T-cell (primary cell): Measurements from ENCODE around the gene WDR7. TPM values are rescaled to one million over a fixed set of nuclear protein-coding genes. Genes with fewer than 3 reads are reported as not detected.

Source experiments
- ATAC-seq, 4 experiments: fragments of 200-7000 bp in 3 of 4; fragments of 150-1000 bp in 1 of 4; cut with Tn5 transposase; replicated peaks in 1 of 4; 1 replicate in 3 of 4; 2 replicates in 1 of 4; pipeline ENCODE4 v1.10.0; 2021; ENCODE audit warnings: moderate library complexity in 3 of 4, mild to moderate bottlenecking in 2 of 4, moderate number of reproducible peaks in 1 of 4
- CTCF ChIA-PET, 2 donors: fragments of 300-600 bp; sonication (Branson Sonifier 250); formaldehyde crosslinking; loops; one replicate each; lab custom pipeline; 2022; ENCODE audit warnings: antibody characterized with exemption in 2 of 2; lab: Charles Lee
- POLR2A ChIA-PET, 2 donors: fragments of 300-600 bp; sonication (Branson Sonifier 250); formaldehyde crosslinking; loops; one replicate each; lab custom pipeline; 2022; ENCODE audit warnings: antibody characterized with exemption in 2 of 2; lab: Charles Lee
- DNase-seq, 35 experiments: peaks; one replicate each; pipeline versions ENCODE4 v3.0.0 to v3.0.0-alpha.2; 2013 to 2023
- H3K27ac ChIP-seq: one replicate; pipeline ENCODE4 v1.5.1; 2013; ENCODE audit warnings: low read length
- H3K27me3 ChIP-seq, 2 experiments: replicated peaks in 1 of 2; 1 replicate in 1 of 2; 2 replicates in 1 of 2; pipeline versions ENCODE4 v1.6.1 to v1.7.0; 2013; ENCODE audit warnings: low read length in 1 of 2, mixed read lengths in 1 of 2; ENCODE audit not compliant: control insufficient read depth in 2 of 2, insufficient read depth in 2 of 2; ENCODE audit errors: extremely low read depth in 1 of 2
- H3K36me3 ChIP-seq, 2 donors: 1 replicate in 1 of 2; 2 replicates in 1 of 2; pipeline versions ENCODE4 v1.6.1 to v1.7.0; 2013; ENCODE audit warnings: low read length in 1 of 2; ENCODE audit not compliant: control insufficient read depth in 2 of 2, insufficient read depth in 1 of 2; ENCODE audit errors: extremely low read depth in 1 of 2
- H3K4me1 ChIP-seq, 2 experiments: 1 replicate in 1 of 2; 2 replicates in 1 of 2; pipeline versions ENCODE4 v1.6.1 to v1.7.0; 2013; ENCODE audit warnings: low read length in 2 of 2, mixed read lengths in 1 of 2; ENCODE audit not compliant: insufficient read depth in 2 of 2, control insufficient read depth in 1 of 2; ENCODE audit errors: extremely low read depth in 1 of 2
- H3K4me3 ChIP-seq, 2 donors: 1 replicate in 1 of 2; 2 replicates in 1 of 2; pipeline versions ENCODE4 v1.5.1 to v1.7.0; 2013; ENCODE audit warnings: mild to moderate bottlenecking in 2 of 2, low read length in 1 of 2, moderate library complexity in 1 of 2; ENCODE audit not compliant: control insufficient read depth in 1 of 2; ENCODE audit errors: extremely low read depth in 1 of 2
- H3K9me3 ChIP-seq: 2 replicates; pipeline ENCODE4 v1.7.0; 2013
- H3K27ac Mint-ChIP-seq, 2 donors: one replicate each; pipeline ENCODE4 v1.8.0; 2020 to 2021; ENCODE audit warnings: mild to moderate bottlenecking in 2 of 2, mixed read lengths in 2 of 2
- H3K27me3 Mint-ChIP-seq, 2 donors: one replicate each; pipeline ENCODE4 v1.8.0; 2021 to 2022; ENCODE audit warnings: mixed read lengths in 2 of 2
- H3K36me3 Mint-ChIP-seq: one replicate; pipeline ENCODE4 v1.8.0; 2021; ENCODE audit warnings: mixed read lengths
- H3K4me1 Mint-ChIP-seq, 3 donors: one replicate each; pipeline ENCODE4 v1.8.0; 2020 to 2022; ENCODE audit warnings: mixed read lengths in 3 of 3, mild to moderate bottlenecking in 1 of 3
- H3K4me3 Mint-ChIP-seq, 3 donors: one replicate each; pipeline ENCODE4 v1.8.0; 2020 to 2022; ENCODE audit warnings: mild to moderate bottlenecking in 3 of 3, mixed read lengths in 3 of 3, moderate library complexity in 3 of 3
- H3K9me3 Mint-ChIP-seq, 3 donors: one replicate each; pipeline ENCODE4 v1.8.0; 2020 to 2022; ENCODE audit warnings: mixed read lengths in 3 of 3
- WGBS: methylation state at CpG from one replicate; pipeline ENCODE4 v1.1.5; 2013; ENCODE audit warnings: missing lambda C conversion rate; ENCODE audit not compliant: insufficient coverage; 5-methylcytosine and 5-hydroxymethylcytosine counted together
- total RNA-seq, 35 experiments: library from RNA in 6 of 35; stranded (reverse) in 6 of 35; fragments of 120-200 nt in 1 of 35; gene quantifications; one replicate each; pipeline versions ENCODE4 v1.2.1 to v1.2.4 and lab custom pipeline; 2013 to 2026

The WDR7 gene
- total RNA-seq, 5 donors from 2014 or later (not counting 1 experiment from before 2014, with no cell fraction given) = 35.9 to 65.6 (median 41.5) TPM

DNA sequence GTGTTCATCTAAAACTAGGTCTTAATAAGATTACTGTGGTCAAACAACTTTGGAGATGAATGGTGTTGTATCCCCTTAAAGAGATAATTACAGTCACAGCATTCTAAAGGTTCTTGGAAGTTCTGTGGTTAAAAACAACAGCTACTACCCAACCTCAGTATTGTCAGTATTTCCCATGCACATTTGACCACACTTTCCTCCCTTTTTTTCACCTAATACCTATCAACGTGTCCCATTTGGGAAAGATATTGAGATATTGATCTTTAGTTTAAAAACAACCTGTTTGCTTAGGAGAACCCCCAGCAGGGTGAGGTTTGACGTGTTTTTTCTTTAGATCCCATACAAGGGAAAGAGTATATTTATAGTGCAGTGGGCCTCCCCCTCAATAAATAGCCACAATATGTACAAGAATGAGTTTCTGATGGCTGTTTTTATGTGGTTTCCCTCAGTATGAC lies 65.6 kb downstream of the WDR7 start:
- Histone ChIP-seq H3K9me3 (no peaks in the 10 kb centered on the region), H3K27ac (no peak overlapping the region), H3K4me3 (no peak overlapping the region), H3K27me3 (no peaks in the 10 kb centered on the region), H3K36me3 (peaks cover 0 to 5% of the 10 kb centered on the region in 2 donors), H3K4me1 (no peaks in the 10 kb centered on the region)
- WGBS = no CpG with 5 or more reads among the region's 2 CpGs
- Mint-ChIP-seq H3K27ac (no peak overlapping the region), H3K4me3 (no peak overlapping the region), H3K9me3 (no peaks in the 10 kb centered on the region), H3K36me3 (peaks cover 33% of the 10 kb centered on the region), H3K27me3 (no peaks in the 10 kb centered on the region), H3K4me1 (peaks cover 4 to 9% (median 4%) of the 10 kb centered on the region in 3 donors)
- POLR2A ChIA-PET = no interaction called here
- CTCF ChIA-PET = no interaction called here
- DNase-seq = no peak
- no peak for ATAC-seq

DNA sequence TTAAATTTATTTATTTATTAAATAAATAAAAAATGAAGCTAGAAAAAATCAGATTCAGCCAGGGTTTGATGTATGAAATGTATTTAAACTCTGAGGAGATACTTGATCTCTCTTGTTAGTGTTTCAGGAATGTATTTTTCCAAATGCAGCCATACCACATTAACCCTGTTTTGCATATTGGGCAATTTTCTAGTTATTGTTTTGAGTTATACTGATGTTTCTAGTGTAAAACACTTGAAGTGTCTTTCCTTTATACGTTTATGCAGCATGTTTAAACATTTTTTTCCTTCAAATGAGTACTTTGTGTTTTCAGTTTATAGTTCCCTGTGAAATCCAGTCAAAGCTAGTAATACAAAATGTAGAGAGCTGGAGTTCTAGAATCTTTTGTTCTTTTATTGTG lies 69.9 kb downstream of the WDR7 start:
- no peaks in the 10 kb centered on the region for H3K4me1 ChIP-seq
- H3K9me3 ChIP-seq = no peaks in the 10 kb centered on the region
- Mint-ChIP-seq H3K36me3 (peaks cover 61% of the 10 kb centered on the region), H3K9me3 (no peaks in the 10 kb centered on the region), H3K4me1 (peaks cover 0 to 5% (median 4%) of the 10 kb centered on the region in 3 donors), H3K27me3 (no peaks in the 10 kb centered on the region), H3K4me3 (no peak overlapping the region), H3K27ac (no peak overlapping the region)
- no peak overlapping the region for H3K27ac ChIP-seq
- ATAC-seq (no peak), DNase-seq (no peak)
- H3K36me3 ChIP-seq = peaks cover 0 to 5% of the 10 kb centered on the region in 2 donors
- no peak overlapping the region for H3K4me3 ChIP-seq
- ChIA-PET POLR2A (no interaction called here), CTCF (interaction anchor here (0.6 to 1.0 kb wide), 2 partner anchors 10 to 106 kb away, joined by 3 read pairs; no protein-coding TSS in a partner anchor)
- no CpG with 5 or more reads among the region's 1 CpG for WGBS
- no peaks in the 10 kb centered on the region for H3K27me3 ChIP-seq

DNA sequence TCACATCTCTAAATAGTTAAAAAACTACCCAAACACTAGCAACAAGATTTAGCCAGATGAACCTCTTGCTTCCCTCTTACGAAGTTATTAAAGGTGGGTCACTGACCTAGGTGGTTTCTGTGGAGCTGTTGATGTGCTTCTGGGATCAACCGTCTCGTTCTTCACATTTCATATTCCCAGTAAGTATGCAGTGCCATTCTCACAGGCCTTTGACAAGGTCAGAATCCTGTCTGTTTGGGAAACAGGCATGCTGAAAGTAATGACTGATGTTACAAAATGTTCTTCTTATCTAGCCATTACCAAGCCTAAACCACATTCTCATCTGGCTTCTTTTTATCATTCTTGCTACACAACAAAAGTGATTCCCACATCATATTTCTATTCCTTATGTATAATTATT lies 70.3 kb downstream of the WDR7 start:
- POLR2A ChIA-PET = no interaction called here
- no peak overlapping the region for H3K27ac ChIP-seq
- Mint-ChIP-seq H3K27ac (no peak overlapping the region), H3K4me3 (no peak overlapping the region), H3K27me3 (no peaks in the 10 kb centered on the region), H3K4me1 (peaks cover 0 to 3% (median 3%) of the 10 kb centered on the region in 3 donors), H3K36me3 (peaks cover 63% of the 10 kb centered on the region), H3K9me3 (no peaks in the 10 kb centered on the region)
- no CpG with 5 or more reads among the region's 3 CpGs for WGBS
- ATAC-seq (no peak), DNase-seq (no peak)
- H3K9me3 ChIP-seq = no peaks in the 10 kb centered on the region
- H3K4me1 ChIP-seq = no peaks in the 10 kb centered on the region
- H3K27me3 ChIP-seq = no peaks in the 10 kb centered on the region
- no peak overlapping the region for H3K4me3 ChIP-seq
- CTCF ChIA-PET = interaction anchor here (0.6 to 1.0 kb wide), 2 partner anchors 11 to 106 kb away, joined by 3 read pairs; no protein-coding TSS in a partner anchor
- H3K36me3 ChIP-seq = peaks cover 0 to 5% of the 10 kb centered on the region in 2 donors

DNA sequence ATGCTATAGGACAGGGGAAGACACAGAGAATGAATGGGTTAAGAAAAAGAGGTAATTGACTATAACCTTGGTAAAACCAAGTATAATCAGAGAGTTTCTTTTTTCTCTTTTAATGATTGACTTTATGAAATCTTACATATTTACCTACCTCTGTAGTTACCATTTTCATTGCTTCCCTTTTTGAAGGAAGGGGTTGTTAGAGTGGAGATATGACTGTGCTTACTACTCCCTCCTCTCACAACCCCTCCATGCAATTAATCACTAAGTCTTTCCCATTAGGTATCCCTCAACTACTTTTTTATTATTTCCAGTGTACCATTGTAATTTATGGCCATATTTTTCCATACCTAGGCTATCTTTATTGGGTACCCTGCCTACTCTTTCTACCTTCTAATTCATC lies 71.4 kb downstream of the WDR7 start:
- Histone ChIP-seq H3K4me1 (no peaks in the 10 kb centered on the region), H3K27me3 (no peaks in the 10 kb centered on the region), H3K4me3 (no peak overlapping the region), H3K36me3 (peaks cover 0 to 5% of the 10 kb centered on the region in 2 donors), H3K27ac (no peak overlapping the region), H3K9me3 (no peaks in the 10 kb centered on the region)
- Mint-ChIP-seq H3K4me1 (no peaks in the 10 kb centered on the region), H3K36me3 (peaks cover 68% of the 10 kb centered on the region), H3K9me3 (no peaks in the 10 kb centered on the region), H3K4me3 (no peak overlapping the region), H3K27ac (no peak overlapping the region), H3K27me3 (no peaks in the 10 kb centered on the region)
- CTCF ChIA-PET = no interaction called here
- POLR2A ChIA-PET = no interaction called here
- DNase-seq = no peak
- no peak for ATAC-seq

DNA sequence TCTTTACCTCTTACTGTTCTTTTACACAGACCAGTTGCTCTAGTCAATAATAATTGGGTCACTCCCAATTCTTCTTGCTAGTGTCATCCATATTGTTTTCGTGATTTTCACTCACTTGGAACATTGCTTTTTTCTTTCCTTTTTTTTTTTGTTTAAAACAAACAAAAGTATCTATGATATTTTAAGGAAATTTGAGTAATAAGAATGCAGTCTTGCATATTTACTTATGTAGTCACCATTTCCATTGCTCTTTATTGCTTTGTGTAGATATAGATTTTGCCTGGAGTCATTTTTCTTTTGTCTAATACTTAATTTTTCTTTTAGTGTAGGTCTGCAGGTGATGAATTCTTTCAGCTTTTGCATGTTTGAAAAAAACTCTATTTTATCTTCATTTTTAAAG lies 71.9 kb downstream of the WDR7 start:
- Mint-ChIP-seq H3K9me3 (no peaks in the 10 kb centered on the region), H3K27me3 (no peaks in the 10 kb centered on the region), H3K27ac (no peak overlapping the region), H3K4me1 (no peaks in the 10 kb centered on the region), H3K36me3 (peaks cover 70% of the 10 kb centered on the region), H3K4me3 (no peak overlapping the region)
- no peak for ATAC-seq
- Histone ChIP-seq H3K9me3 (no peaks in the 10 kb centered on the region), H3K27ac (no peak overlapping the region), H3K36me3 (peaks cover 0 to 5% of the 10 kb centered on the region in 2 donors), H3K4me3 (no peak overlapping the region), H3K4me1 (no peaks in the 10 kb centered on the region), H3K27me3 (no peaks in the 10 kb centered on the region)
- DNase-seq = no peak
- POLR2A ChIA-PET = interaction anchor here in 1 of 2 donors (0.7 kb wide), 2 partner anchors 100 to 313 kb away, joined by 4 to 5 read pairs; no protein-coding TSS in a partner anchor
- CTCF ChIA-PET = no interaction called here
- WGBS = no CpG with 5 or more reads among the region's 1 CpG

DNA sequence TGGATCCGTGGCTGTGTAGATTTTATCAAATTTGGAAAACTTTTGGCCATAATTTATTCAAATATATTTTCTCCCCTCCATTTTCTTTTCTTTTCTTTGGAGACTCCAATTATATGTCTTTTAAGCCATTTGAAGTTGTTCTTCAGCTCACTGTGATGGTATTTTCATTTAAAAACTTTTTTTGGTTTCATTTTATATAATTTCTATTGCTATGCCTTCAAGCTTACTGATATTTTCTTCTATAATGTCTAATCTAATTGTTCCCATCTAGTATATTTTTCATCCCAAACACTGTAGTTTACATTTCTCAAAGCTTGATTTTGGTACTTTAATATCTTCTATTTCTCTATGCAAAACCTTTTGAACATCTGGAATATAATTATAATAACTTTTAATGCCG lies 72.5 kb downstream of the WDR7 start:
- ChIA-PET CTCF (no interaction called here), POLR2A (interaction anchor here in 1 of 2 donors (0.7 kb wide), 2 partner anchors 100 to 312 kb away, joined by 4 to 5 read pairs; no protein-coding TSS in a partner anchor)
- no peak overlapping the region for H3K27ac Mint-ChIP-seq
- no peaks in the 10 kb centered on the region for H3K4me1 ChIP-seq
- ATAC-seq (no peak), DNase-seq (no peak)
- peaks cover 0 to 10% of the 10 kb centered on the region in 2 donors for H3K36me3 ChIP-seq
- no peaks in the 10 kb centered on the region for H3K4me1 Mint-ChIP-seq
- H3K4me3 Mint-ChIP-seq = no peak overlapping the region
- no peak overlapping the region for H3K4me3 ChIP-seq
- no peak overlapping the region for H3K27ac ChIP-seq
- H3K27me3 ChIP-seq = no peaks in the 10 kb centered on the region
- H3K9me3 ChIP-seq = no peaks in the 10 kb centered on the region
- H3K36me3 Mint-ChIP-seq = peaks cover 70% of the 10 kb centered on the region
- no CpG with 5 or more reads among the region's 2 CpGs for WGBS
- H3K9me3 Mint-ChIP-seq = no peaks in the 10 kb centered on the region
- no peaks in the 10 kb centered on the region for H3K27me3 Mint-ChIP-seq

DNA sequence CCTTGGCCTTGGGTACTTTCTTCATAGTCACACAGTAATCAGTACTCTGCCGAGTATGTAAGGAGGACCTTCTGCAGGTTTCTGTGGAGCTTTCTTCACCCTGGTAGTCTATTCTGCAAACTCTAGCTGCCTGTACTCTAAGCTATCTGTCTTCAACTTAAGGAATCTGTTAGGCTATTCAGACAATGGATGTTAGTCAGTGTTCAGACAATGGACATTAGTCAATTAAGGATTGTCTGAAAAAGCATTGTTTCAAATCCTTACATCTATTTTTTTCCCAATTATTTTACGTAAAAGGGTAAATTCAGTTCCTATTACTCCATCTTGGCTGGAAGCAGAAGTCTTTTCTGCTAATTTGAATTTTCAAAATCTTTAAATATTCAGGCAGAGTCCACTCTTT lies 75.7 kb downstream of the WDR7 start:
- H3K4me3 ChIP-seq = no peak overlapping the region
- Mint-ChIP-seq H3K27me3 (no peaks in the 10 kb centered on the region), H3K9me3 (no peaks in the 10 kb centered on the region), H3K36me3 (peaks cover 66% of the 10 kb centered on the region), H3K4me3 (no peak overlapping the region), H3K4me1 (no peaks in the 10 kb centered on the region), H3K27ac (no peak overlapping the region)
- POLR2A ChIA-PET = no interaction called here
- no peak for DNase-seq
- H3K36me3 ChIP-seq = peaks cover 0 to 15% of the 10 kb centered on the region in 2 donors
- H3K27ac ChIP-seq = no peak overlapping the region
- no peak for ATAC-seq
- H3K9me3 ChIP-seq = no peaks in the 10 kb centered on the region
- CTCF ChIA-PET = no interaction called here
- H3K4me1 ChIP-seq = no peaks in the 10 kb centered on the region
- no peaks in the 10 kb centered on the region for H3K27me3 ChIP-seq
- WGBS = no CpG with 5 or more reads among the region's 2 CpGs
